AG10803 (cell line): Measurements from ENCODE around the gene RAB30.

Experiments
- DNase-seq: peaks from one replicate; pipeline ENCODE4 v3.0.0; 2010; ENCODE audit warnings: low read depth
- H3K4me3 ChIP-seq: 2 replicates; pipeline ENCODE4 v1.5.1; 2011; ENCODE audit warnings: mild to moderate bottlenecking, low read length, control low read depth
- CTCF ChIP-seq: conservative IDR thresholded peaks from 2 replicates; pipeline ENCODE4 v1.5.1; 2011; ENCODE audit warnings: mild to moderate bottlenecking, low read length, control low read depth, inconsistent platforms

Gene RAB30

DNA sequence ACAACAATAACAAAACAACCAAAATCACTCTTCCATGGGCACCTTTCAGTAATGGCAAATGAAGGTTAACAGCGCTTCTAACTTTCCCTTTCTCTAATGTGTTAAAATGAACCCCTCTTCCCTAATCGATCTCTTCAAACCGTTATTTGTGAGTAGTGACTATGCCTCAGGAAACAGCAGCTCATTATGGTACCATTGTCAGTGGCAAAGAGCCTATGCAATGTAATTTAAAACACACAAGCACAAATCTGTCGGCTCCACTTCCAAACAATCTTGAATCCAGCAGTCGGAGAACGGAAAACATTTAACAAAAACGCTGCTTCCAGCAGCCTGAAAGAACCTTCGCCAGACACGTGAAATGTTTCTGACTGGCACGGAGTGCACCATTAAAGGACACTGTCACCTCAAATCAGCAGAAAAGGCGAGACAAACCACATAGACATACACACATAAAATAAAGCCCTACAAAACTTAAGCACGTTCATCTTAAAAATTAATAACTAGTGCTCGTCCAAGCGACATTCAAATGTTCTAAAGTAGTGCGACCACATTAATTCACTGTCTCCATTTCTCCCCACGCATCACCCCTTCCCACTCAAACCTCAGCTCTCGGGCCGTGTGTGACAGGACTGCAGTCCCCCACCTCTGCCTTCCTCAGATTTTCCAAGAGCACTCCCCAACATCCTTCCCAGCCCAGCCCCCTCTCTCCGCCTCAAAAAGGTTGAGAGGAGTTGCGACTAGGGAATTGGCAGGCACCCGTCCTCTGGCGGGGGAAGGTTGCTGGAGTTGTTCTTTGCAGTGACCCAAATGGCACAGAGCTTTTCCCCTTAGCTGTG, 748 bp downstream of the RAB30 start:
- no peak for TF ChIP-seq CTCF
- peak; percentile 29 for DNase-seq
- H3K4me3 ChIP-seq, result peak overlapping the region; percentile 97

GRCh38 chr11:83070044-83070701, 1.5 kb downstream of the RAB30 start:
- peak overlapping the region; percentile 97 for H3K4me3 ChIP-seq
- no peak for TF ChIP-seq CTCF
- peak; percentile 84 for DNase-seq

- peak overlapping the region; percentile 97 for H3K4me3 ChIP-seq
- DNase-seq, result no peak
Measured at GRCh38 chr11:83069441-83070043, 2.2 kb downstream of the RAB30 start.

DNA sequence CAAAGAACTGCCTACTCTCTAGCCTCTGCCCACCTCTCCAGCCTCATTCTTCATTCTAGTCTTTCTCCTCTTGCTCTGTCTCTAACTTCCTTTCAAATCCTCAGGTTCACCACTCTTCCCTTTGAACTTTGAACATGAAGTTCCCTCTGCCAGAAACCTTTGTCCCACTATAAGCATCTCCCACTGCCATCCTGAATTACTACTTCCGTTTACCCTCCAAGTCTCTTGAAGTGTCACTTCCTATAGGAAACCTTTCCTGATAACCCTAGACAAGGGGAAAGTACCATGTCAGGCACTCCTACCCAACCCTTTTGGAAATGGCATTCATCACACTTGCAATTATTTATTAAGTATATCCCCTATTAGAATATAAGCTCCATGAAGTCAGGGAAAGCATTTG, 3.1 kb downstream of the RAB30 start:
- no peak for TF ChIP-seq CTCF
- no peak for DNase-seq
- H3K4me3 ChIP-seq, result no peak overlapping the region

More at GRCh38 chr11:83069441-83070043, 2.2 kb downstream of the RAB30 start:
- no peak for TF ChIP-seq CTCF

DNA sequence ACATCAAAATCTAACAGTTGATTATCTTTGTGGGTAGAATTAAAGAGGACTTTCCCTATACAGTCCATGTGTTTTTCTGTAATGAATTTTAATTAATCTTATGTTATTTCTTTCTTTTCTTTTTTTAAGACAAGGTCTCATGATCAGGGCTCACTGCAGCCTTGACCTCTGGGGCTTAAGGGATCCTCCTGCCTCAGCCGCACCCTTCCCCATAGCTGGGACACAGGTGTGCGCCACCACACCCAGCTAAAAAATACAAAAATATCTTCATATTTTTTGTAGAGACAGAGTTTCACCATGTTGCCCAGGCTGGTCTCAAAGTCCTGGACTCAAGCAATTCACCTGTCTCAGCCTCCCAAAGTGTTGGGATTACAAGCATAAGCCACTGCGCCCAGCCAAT, 7.7 kb downstream of the RAB30 start:
- TF ChIP-seq CTCF, result no peak
- DNase-seq, result no peak

DNA sequence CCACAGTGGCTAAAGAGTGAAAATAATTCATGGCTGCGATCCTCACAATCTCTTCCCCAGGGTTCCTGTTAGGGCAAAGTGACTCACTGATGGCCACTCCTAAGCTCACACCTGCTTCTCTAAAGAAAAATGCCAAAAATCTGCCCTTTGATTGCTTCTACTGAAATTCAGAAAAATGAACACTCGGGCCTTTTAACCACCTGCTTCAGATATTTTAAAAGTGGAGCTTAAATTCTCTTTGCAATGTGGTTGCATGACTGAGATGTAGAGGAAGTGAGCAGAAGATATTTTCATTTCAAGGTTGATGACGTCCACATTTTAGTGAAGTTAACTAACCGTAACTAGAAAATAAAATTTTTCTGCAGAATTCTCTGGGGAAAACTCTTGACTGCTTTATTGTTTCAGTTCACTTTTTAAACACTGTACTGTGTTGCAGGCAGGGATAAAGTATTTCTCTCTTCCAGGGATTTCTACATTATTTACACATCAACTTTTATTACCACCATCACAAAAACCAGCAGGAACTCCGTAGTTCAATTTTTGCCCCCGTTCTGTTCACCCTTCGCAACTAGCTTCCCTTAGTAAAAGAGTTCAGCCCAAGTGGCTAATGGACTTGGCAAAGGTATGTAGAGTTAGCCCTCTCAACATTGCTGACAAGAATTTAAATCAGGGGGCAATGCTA, 8.5 kb downstream of the RAB30 start:
- TF ChIP-seq CTCF, result no peak
- DNase-seq, result peak; percentile 80
- H3K4me3 ChIP-seq, result peak overlapping the region; percentile 21

More for the DNA sequence above, 7.7 kb downstream of the RAB30 start:
- H3K4me3 ChIP-seq, result no peak overlapping the region
